GM21825 (cell line): ENCODE measurements around the gene PCSK9.
A peak's percentile ranks its signal among the peaks of the same experiment; 100 is the strongest.
"Not testable (repeated sequence)": the region's sequence is repeated elsewhere in the genome, so short reads cannot be mapped to it uniquely, and the experiment has no call there.

ENCODE experiments used
- ATAC-seq: cut with Tn5 transposase; IDR thresholded peaks from one replicate; pipeline ENCODE4 v1.9.1; 2021; ENCODE audit warnings: mild to moderate bottlenecking, moderate library complexity; ENCODE audit not compliant: unreplicated experiment

Gene PCSK9

DNA sequence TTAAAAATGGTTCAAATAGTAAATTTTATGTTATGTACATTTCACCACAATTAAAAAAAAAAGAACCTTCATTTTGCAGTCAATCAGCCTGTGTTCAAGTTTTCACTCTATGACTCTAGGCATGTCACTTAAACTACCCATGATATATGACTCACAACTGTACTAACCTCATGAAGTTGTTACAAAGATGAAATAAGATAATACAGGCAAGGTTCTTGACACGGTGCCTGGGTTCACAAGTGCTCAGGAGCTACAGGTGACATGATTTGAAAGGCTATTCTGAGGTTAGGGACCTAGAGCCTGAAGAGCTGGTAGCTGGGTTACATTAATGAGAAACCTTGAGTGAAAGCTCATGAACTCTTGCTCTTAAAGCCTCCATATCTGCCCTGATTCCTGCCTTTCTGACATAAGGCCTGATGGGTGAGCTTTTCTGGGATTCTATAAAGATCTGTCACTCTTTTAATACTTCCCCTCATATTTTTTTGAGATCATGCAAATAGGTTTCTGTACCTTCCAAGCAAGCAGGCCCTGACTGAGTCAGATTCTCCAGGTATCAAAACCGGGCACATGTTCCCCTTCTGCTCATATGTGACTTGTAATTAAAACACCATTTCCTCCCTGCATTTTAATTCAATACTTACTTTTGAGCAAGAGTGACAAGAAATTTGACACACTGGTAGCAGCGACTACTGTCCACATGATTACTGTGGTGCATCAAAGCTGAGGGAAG is 34.0 kb downstream of the PCSK9 start:
- ATAC-seq: peak; percentile 59

DNA sequence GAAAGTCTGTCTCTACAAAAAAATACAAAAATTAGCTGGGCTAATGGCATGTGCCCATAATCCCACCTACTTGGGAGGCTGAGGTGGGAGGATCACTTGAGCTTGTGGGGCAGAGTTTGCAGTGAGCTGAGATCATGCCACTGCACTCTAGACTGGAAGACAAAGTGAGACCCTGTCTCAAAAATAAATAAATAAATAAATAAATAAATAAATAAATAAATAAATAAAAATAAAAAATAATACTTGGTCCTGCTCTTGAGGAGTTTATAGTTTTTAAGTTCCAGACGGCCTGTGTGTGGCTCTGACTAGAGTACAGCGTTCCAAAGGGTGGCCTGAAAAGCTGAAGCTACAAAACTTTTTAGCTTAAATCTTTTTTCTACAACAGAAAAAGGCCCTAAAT is 35.1 kb downstream of the PCSK9 start:
- ATAC-seq: no peak

DNA sequence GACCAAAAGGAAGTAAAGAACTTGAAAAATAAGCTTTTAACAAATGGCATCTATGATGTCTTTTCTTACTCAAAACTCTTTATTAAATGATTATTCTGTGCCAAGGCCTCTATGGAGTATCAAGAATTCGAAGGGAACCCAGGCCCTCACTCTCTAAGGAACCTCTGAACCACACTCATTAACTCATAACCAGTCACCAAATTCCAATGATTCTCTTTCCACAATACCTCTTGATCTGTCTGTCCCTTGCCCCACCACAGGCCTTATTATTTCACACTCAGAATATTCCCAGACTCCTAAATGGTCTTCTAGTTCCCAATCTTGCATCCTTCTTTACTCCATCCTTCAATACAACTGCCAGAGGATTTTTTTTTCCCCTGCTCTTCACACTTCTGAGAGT is 37.0 kb downstream of the PCSK9 start:
- ATAC-seq: no peak

DNA sequence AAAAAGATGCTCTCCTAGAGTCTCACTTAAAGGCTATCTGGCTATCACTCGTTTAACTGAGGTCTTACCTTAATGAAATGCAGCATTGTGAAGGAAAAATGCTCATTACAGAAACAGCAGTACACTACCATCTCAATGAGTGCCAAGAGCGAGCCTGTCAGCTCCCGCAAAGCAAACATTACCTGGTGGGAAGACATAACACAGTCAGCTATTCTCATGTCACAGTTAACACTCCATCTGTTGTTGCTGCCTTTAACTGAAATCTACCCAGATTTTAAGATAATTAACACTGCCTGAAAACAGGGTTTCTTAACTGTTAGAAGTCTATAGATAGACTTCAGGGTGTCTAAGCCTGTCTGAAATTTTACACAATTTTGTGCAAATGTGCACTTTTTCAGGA is 39.1 kb downstream of the PCSK9 start:
- ATAC-seq: no peak

DNA sequence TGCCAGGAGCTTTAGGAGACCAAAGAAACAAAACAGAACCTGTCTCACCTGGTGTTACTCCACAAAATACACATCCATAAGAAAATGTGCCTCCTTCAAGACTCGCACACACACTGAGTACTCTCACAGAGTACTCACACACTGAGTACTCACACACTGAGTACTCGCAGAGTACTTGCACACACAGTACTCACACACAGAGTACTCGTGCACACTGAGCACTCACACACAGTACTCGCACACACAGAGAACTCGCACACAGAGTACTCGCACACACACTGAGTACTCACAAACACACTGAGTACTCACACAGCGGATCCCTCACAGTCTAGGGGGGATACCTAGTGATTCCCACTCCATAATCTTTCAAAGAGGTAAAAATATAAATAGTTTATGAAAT is 40.3 kb downstream of the PCSK9 start:
- ATAC-seq: no peak

DNA sequence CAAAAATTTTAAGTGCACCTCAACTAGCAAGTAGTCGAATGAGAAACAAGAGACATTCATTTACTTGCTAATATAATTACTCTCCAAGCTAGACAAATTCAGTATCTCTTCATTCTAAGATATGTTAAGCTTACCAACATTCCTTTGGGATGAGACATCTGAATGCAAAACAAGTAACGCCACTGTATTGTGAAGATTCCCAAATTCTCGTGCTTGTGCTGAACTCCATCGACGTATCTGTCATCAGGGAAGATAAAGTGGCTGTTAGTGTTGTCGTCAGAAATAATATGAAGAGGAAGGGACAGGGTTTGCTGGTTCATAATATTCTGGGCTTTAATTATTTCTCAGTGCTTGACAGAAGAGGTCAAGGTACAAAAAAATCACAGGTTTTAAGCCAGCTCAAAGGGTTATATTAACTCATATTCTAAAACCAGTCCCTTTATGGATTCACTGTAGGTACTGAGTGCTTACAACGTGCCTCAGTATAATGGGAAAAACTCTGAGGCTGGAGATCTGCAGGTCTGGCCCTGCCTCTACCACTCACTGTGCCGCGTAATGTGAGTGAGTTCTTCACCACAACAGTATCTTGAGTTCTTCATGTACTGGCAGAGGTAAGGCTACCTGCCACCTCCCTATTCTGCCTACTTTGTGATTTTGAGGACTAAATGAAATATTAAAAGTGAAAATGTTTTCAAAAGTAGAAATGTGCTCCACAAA is 42.0 kb downstream of the PCSK9 start:
- ATAC-seq: no peak

DNA sequence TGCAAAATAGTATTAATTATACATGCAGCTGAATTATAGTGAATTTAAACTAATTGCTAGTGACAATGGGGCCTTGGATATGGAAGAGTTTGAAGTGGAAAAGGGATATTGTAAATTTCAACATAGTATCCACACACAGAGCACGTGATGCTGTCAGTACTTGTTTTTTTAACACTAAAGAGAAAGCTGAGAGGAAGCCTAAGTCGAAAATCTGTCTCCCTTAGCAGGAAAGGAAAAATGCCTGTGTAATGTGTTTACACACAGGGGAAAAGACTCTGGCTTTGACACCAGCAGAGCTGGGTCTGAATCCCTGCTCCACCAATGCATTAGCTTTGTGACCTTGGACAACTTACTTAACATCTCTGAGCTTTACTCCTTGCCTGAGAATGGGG is 42.6 kb downstream of the PCSK9 start:
- ATAC-seq: no peak

DNA sequence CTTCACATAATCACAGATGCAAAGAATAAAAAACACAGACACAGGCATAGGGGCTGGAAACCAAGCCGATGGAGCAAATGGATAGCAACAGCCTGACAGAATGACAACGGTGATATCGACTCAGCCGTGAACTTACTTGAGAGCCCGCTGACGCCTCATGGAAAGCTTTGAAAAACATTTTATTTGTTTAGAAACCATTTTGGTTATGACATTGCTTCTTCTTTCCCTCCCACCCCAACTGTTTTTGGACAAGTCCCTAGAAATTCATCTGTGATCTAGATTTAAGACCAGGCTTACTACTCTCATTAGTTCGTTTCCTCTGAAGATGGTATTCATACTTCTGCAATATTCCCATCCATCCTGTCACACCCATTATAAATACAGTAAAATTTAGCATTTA is 44.9 kb downstream of the PCSK9 start:
- ATAC-seq: no peak

DNA sequence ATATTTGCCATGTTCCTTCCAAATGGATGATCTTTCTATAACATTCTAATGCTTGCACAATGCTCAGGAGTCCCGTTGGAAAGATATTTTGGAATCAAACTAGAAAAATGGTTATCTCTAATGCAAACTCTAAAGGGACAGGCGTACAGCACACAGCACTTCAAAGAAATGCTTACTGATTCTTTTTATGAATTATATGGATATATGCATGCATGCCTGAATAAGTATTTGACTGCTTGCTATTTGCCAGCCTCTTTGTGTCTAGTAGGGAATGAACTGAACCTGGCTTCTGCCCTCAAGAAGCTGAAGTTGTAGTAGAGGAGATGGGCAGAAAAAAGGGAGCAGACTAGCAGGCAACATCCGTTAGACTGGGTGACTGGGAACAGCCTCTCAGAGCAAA is 48.1 kb downstream of the PCSK9 start:
- no peak for ATAC-seq

DNA sequence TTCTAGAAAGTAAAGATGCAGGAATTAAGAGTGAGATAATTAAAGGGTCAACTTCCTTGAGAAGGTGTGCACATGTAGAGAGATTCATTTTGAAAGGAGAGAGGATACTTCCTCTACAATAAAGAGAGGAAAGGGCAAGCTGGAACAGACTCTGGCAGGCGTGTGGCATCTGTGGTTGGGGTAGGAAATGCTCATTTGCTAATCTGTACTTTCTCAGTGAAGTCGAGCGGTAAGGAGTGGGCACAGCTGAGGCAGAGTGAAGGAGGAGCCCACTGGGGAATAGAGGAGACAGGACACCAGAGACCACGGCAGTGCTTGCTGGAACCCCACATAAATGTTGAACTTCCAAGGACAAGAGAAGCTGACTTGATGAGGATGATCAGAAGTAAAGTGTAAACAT is 49.1 kb downstream of the PCSK9 start:
- no peak for ATAC-seq

DNA sequence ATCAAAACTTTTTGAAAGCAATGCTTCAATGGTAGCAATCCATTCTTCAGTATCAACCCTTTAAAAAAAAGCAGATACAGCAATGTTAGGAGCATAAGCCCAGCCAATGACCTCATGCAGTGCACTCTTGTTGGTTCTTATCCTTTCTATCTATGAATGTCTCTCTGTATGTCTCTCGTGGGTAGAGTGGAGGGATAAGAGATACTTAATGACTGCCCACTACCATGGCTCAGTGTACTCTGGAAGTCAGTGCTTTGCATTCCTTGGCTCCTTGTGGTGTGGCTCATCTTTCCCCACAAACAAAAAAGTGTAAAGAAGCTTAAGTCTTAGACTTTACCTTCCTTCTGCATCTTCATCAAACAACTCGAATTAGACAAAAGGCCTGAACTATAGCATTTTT is 50.3 kb downstream of the PCSK9 start:
- no peak for ATAC-seq

DNA sequence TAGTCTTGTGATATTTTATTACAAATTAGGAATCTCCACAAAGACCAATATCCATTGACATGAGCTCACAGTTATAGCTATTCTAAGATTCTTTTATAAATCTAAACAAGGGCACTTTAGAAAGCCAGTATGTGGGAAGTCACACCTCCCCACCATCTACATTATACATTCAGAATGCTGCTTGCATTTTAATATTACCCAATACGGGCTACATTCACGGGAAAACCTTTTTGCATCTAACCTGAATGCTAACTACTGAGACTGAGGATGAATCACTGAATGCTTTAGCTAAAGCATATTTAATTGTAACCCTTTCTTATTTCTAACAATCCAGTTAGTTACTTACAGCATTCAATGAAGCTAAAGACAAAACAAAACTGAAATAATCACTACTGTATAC is 53.1 kb downstream of the PCSK9 start:
- ATAC-seq: no peak

DNA sequence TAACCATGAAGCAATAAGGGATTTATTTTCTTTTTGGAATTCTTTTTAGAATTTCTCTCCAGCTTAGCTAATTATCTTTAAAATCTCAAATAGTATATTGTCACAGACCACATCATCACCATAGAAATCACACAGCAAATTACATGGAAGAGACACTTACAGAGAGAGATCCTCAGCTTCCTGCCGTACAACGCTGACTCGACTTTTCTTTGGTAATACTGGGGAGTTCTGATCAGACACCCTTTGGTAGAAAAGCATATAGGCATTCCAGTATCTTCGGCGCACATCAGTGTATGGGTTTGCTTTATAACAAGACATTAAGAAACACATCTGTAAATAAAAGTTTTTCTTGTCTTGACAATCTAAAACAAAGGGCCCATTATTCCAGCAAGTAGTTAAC is 55.7 kb downstream of the PCSK9 start:
- no peak for ATAC-seq

DNA sequence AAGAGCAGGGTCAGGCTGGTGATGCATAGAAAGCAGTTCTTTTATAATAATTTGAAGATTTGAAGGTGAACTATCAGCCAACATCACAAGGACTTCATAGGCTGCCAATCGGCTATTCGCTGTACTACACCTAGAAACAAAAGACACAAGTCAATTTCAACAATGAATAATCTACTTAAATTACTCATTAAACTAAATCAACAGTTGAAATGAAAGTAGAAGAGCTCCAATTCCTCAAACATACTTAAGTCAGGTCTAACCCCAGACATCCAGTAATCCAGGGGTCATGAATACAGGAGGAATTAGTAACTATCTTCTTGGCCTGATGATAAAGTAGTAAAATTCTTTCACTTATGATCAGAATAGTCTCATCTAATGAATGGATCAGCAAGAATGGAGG is 64.5 kb downstream of the PCSK9 start:
- ATAC-seq: no peak

DNA sequence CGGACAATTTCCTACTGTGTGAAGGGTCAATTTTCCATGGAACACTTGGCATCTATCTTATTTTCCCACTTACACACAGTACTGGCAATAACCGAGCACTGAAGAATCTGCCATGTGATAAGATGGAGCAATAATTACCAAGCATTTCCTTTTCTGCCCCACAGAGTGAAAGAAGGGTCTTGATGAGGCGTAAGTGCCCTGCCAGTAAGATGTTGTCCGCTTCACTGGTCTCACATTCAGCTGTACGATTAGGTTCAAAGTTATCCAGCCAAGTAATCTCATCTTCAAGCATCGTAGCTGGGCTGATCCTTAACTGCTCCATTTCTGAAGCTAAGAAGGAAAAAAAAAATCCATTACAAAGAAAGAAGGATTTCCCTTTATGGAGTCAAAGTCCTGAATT is 67.8 kb downstream of the PCSK9 start:
- no peak for ATAC-seq

DNA sequence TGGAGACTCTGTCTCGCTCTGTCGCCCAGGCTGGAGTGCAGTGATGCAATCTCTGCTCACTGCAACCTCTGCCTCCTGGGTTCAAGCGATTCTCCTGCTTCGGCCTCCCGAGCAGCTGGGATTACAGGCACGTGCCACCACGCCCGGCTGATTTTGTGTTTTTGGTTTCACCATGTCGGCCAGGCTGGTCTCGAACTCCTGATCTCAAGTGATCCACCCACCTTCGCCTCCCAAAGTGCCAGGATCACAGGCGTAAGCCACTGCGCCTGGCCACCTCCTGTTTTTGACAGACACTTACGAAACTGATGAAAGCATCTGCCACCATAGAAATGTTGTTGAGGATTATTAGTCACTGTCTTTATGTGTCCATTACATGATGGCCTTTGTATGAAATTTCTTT is 69.7 kb downstream of the PCSK9 start:
- ATAC-seq: not testable (repeated sequence)
